Parathyroid adenoma (tissue), 2 donors: ENCODE results near the gene NCOA1.

ENCODE experiments used
- H2AFZ ChIP-seq: fragments of 300-600 bp; sonication (generic); one replicate; pipeline ENCODE4 v1.7.0; 2017; ENCODE audit warnings: antibody characterized with exemption, mild to moderate bottlenecking
- H3K27ac ChIP-seq: fragments of 300-600 bp; sonication (generic); one replicate; pipeline ENCODE4 v1.7.0; 2017
- H3K27me3 ChIP-seq: fragments of 300-600 bp; sonication (generic); one replicate; pipeline ENCODE4 v1.7.0; 2017; ENCODE audit warnings: low read length; ENCODE audit not compliant: control insufficient read depth, insufficient read depth
- H3K36me3 ChIP-seq: fragments of 300-600 bp; sonication (generic); one replicate; pipeline ENCODE4 v1.7.0; 2017; ENCODE audit warnings: low read length; ENCODE audit not compliant: control insufficient read depth, insufficient read depth
- H3K4me1 ChIP-seq: fragments of 300-600 bp; sonication (generic); one replicate; pipeline ENCODE4 v1.7.0; 2017; ENCODE audit warnings: control low read depth
- H3K4me2 ChIP-seq: fragments of 300-600 bp; sonication (generic); one replicate; pipeline ENCODE4 v1.7.0; 2017; ENCODE audit warnings: low read length
- H3K4me3 ChIP-seq: fragments of 300-600 bp; sonication (generic); one replicate; pipeline ENCODE4 v1.7.0; 2017; ENCODE audit warnings: low read depth, low read length
- H3K79me2 ChIP-seq: fragments of 300-600 bp; sonication (generic); one replicate; pipeline ENCODE4 v1.7.0; 2017; ENCODE audit warnings: control low read depth
- H3K9ac ChIP-seq: fragments of 300-600 bp; sonication (generic); one replicate; pipeline ENCODE4 v1.7.0; 2017; ENCODE audit warnings: mild to moderate bottlenecking
- H3K9me3 ChIP-seq: fragments of 300-600 bp; sonication (generic); one replicate; pipeline ENCODE4 v1.7.0; 2017; ENCODE audit warnings: low read length; ENCODE audit not compliant: control insufficient read depth
- TF ChIP-seq, protein P1 (sequence below): fragments of 300-600 bp; sonication (generic); IDR thresholded peaks from one replicate; pipeline ENCODE4 v1.7.0; 2017; ENCODE audit warnings: antibody characterized with exemption, mild to moderate bottlenecking
- donor health status: primary hyperparathyroidism.

The NCOA1 gene

DNA sequence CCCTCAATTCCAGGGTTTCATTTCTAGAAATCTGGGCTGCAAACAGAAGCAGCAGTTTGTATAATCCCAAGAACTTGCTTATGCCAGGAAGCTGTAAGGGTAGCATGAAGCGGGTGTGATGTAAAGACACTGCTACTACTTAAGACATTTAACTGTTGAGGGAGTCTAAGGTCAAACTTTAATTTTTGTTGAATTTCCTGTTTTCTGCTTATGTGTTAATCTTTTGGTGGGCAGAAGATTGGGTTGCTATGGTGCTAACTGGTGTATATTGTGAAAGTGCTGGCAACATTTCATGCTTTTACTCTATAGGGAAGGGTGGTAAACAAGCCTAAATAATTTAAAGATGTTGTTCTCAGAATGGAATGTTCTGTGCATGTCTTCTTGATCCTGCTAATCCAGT lies 2.7 kb downstream of the NCOA1 start:
- peak overlapping the region; percentile 4 for H3K4me2 ChIP-seq
- TF ChIP-seq, protein P1, sequence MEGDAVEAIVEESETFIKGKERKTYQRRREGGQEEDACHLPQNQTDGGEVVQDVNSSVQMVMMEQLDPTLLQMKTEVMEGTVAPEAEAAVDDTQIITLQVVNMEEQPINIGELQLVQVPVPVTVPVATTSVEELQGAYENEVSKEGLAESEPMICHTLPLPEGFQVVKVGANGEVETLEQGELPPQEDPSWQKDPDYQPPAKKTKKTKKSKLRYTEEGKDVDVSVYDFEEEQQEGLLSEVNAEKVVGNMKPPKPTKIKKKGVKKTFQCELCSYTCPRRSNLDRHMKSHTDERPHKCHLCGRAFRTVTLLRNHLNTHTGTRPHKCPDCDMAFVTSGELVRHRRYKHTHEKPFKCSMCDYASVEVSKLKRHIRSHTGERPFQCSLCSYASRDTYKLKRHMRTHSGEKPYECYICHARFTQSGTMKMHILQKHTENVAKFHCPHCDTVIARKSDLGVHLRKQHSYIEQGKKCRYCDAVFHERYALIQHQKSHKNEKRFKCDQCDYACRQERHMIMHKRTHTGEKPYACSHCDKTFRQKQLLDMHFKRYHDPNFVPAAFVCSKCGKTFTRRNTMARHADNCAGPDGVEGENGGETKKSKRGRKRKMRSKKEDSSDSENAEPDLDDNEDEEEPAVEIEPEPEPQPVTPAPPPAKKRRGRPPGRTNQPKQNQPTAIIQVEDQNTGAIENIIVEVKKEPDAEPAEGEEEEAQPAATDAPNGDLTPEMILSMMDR = no peak
- H3K36me3 ChIP-seq = no peaks in the 10 kb centered on the region
- peak overlapping the region; percentile 72 for H3K4me3 ChIP-seq
- no peak overlapping the region for H3K27ac ChIP-seq
- H3K27me3 ChIP-seq = no peaks in the 10 kb centered on the region
- no peaks in the 10 kb centered on the region for H3K9me3 ChIP-seq
- H3K9ac ChIP-seq = no peak overlapping the region
- peaks cover 7% of the 10 kb centered on the region for H3K4me1 ChIP-seq
- H2AFZ ChIP-seq = no peak overlapping the region
- H3K79me2 ChIP-seq = peaks cover 30% of the 10 kb centered on the region

DNA sequence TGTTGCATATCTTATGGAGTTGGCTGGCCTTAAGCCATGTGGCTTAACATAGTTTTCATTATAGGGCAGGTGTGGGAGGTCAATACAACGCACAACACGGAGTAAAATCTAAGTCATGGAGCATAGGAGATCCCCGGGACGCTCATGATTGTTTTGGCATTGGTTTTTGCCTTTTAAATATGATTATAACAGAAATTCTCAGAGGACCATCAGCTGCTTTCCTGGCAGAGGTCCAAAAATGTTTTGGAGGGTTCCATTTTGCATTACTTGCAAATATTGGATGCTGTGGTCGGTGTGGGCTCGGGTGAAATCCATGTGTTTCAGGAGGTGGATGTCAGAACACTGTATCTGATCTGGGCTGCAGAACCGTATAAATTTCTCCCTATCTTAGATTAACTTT lies 3.4 kb downstream of the NCOA1 start:
- H3K9me3 ChIP-seq = no peaks in the 10 kb centered on the region
- H3K4me3 ChIP-seq = no peak overlapping the region
- H3K9ac ChIP-seq = no peak overlapping the region
- TF ChIP-seq, protein P1 = no peak
- H3K27ac ChIP-seq = no peak overlapping the region
- peaks cover 32% of the 10 kb centered on the region for H3K79me2 ChIP-seq
- H3K4me1 ChIP-seq = peaks cover 7% of the 10 kb centered on the region
- no peak overlapping the region for H2AFZ ChIP-seq
- H3K4me2 ChIP-seq = no peak overlapping the region
- no peaks in the 10 kb centered on the region for H3K27me3 ChIP-seq
- no peaks in the 10 kb centered on the region for H3K36me3 ChIP-seq

DNA sequence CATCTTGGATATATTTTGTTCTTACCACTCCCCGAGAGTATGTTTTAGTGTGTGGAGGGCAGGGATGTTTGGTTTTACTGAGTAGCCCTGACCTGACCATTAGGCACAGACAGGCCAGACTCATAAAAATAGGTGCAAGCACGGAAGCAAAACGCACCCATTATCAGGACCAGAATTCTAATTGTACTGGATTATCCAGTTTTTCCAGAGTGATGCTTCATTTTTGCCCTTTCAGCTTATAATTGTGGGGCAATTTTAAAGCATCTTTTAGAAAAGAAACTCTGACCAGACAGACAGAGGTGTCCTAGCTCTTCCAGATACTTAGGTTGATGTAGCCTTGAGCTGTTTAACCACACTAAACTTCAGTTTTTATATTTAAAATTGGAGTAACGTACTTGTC lies 4.4 kb downstream of the NCOA1 start:
- H3K4me2 ChIP-seq = no peak overlapping the region
- H3K9ac ChIP-seq = no peak overlapping the region
- H3K9me3 ChIP-seq = no peaks in the 10 kb centered on the region
- H3K4me3 ChIP-seq = no peak overlapping the region
- peaks cover 43% of the 10 kb centered on the region for H3K79me2 ChIP-seq
- H3K4me1 ChIP-seq = peaks cover 7% of the 10 kb centered on the region
- no peak overlapping the region for H3K27ac ChIP-seq
- TF ChIP-seq, protein P1 = no peak
- no peaks in the 10 kb centered on the region for H3K27me3 ChIP-seq
- H3K36me3 ChIP-seq = no peaks in the 10 kb centered on the region
- no peak overlapping the region for H2AFZ ChIP-seq

DNA sequence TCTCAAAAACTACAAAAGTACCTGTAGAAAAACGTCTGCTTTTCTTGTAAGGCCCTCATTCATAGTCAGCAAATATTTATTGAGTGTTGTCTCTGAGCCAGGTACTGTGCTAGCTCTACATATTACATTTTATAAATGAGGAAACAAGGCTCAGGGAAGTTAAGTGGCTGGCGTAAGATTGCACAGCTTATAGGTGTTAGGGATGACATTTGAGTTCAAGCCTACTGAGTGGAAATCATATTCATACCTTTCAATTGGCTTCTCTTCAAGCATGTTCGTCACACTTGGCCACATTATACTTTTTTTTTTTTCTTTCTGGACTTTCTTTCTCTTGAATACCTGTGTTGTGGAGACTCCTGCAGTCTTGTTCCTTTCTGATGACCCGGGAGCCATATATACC lies 5.9 kb downstream of the NCOA1 start:
- Histone ChIP-seq H3K4me1 (peaks cover 9% of the 10 kb centered on the region), H3K4me2 (no peak overlapping the region), H3K4me3 (no peak overlapping the region), H3K9me3 (no peaks in the 10 kb centered on the region), H3K27me3 (no peaks in the 10 kb centered on the region), H3K9ac (no peak overlapping the region), H3K79me2 (peaks cover 50% of the 10 kb centered on the region), H3K36me3 (no peaks in the 10 kb centered on the region), H2AFZ (no peak overlapping the region), H3K27ac (no peak overlapping the region)
- TF ChIP-seq, protein P1 = no peak

DNA sequence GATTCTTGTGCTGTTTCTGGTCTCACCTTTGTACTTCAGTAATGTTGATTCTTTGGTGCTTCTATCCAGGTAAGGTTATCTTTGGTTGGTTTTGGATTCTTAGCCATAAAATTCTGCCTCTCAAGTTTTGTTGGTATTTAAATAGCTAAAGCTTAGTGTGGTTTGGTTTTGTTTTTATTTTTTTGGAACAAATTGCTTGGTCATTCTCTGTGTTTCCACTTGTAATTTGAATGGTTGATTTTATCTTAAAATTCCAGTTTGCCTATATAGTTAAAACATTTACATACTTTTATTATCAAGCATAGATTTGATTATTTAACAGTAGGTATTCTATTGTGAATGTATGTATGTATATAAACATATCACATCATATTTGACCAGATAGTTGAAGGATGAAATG lies 6.6 kb downstream of the NCOA1 start:
- Histone ChIP-seq H3K79me2 (peaks cover 46% of the 10 kb centered on the region), H3K36me3 (no peaks in the 10 kb centered on the region), H3K9me3 (no peaks in the 10 kb centered on the region), H3K4me2 (no peak overlapping the region), H2AFZ (no peak overlapping the region), H3K4me3 (no peak overlapping the region), H3K4me1 (peaks cover 10% of the 10 kb centered on the region), H3K9ac (no peak overlapping the region), H3K27me3 (no peaks in the 10 kb centered on the region), H3K27ac (no peak overlapping the region)
- TF ChIP-seq, protein P1 = no peak
